Heart left ventricle (tissue), 13 donors: ENCODE results near the gene CCDC134.

Experiments used
- POLR2A ChIP-seq, 2 donors: fragments of 450-650 bp; IDR thresholded peaks; one replicate each; pipeline ENCODE4 v1.6.1; 2017; ENCODE audit warnings: antibody characterized with exemption in 2 of 2, mild to moderate bottlenecking in 2 of 2, moderate library complexity in 2 of 2
- TF ChIP-seq, protein P1 (sequence below), 12 donors: fragments of 200-600 bp; sonication (generic) in 4 of 12; IDR thresholded peaks; one replicate each; pipeline versions ENCODE4 v1.5.0 to v1.8.0; 2018 to 2022; ENCODE audit warnings: antibody characterized with exemption in 12 of 12, mild to moderate bottlenecking in 5 of 12
- donor health status: ischemic (EF 13 %, LVEDD 7.1; RV severe dilation, severe dysfunction).
- donor health status: DM: no; HTN: yes; CAD: no.
- donor health status: DM: no; HTN: no; CAD: no.
- donor health status: ischemic (EF 25% LVEDD 6.9; RV normal size, moderate dysfunction).
- donor health status: ischemic (EF 25% LVEDD 5.7; RV mildly dilated, moderate dysfunction).
- donor health status: ischemic (EF 35%, LVEDD 5.7; RV mildly dilated, moderate dysfunction).
- donor health status: nonischemic (EF 11% LVEDD 7.7; RV severe dilation, severe dysfunction).
- donor health status: DM: yes; HTN: yes; CAD: no.
- donor health status: PGD.
- donor health status: ischemic (EF 29% LVEDD 5.4; RV normal size, mild dysfunction).
- donor health status: nonischemic (EF 23%, LVEDD 6.1; RV moderate dilation, normal function).

DNA sequence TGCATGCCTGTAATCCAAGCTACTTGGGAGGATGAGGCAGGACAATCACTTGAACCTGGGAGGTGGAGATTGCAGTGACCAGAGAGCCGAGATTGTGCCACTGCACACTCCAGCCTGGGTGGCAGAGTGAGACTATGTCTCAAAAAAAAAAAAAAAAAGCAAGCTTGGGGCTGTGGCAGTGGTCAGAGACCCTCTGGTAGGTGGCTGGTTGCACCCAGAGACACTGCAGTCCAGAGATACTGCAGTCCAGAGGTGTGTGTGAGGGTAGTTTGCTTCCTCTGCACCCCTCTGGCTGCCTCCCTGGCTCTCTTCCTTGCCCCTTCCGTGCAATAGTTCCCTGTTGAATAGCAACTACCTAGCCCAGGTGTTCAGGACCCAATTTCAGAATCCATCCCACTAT lies 1.7 kb upstream of the CCDC134 start:
- no peak for TF ChIP-seq POLR2A (IDR thresholded peaks at IDR 0.05)
- TF ChIP-seq, protein P1, sequence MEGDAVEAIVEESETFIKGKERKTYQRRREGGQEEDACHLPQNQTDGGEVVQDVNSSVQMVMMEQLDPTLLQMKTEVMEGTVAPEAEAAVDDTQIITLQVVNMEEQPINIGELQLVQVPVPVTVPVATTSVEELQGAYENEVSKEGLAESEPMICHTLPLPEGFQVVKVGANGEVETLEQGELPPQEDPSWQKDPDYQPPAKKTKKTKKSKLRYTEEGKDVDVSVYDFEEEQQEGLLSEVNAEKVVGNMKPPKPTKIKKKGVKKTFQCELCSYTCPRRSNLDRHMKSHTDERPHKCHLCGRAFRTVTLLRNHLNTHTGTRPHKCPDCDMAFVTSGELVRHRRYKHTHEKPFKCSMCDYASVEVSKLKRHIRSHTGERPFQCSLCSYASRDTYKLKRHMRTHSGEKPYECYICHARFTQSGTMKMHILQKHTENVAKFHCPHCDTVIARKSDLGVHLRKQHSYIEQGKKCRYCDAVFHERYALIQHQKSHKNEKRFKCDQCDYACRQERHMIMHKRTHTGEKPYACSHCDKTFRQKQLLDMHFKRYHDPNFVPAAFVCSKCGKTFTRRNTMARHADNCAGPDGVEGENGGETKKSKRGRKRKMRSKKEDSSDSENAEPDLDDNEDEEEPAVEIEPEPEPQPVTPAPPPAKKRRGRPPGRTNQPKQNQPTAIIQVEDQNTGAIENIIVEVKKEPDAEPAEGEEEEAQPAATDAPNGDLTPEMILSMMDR (IDR thresholded peaks at IDR 0.05), result no peak
